Head of caudate nucleus (tissue), 42 donors: ENCODE data around the gene TRRAP.
"Not testable (repeated sequence)": the region's sequence is repeated elsewhere in the genome, so short reads cannot be mapped to it uniquely, and the experiment has no call there.

Source experiments
- DNase-seq, 42 donors: peaks; one replicate each; pipeline versions ENCODE4 v3.0.0 to v3.0.0-alpha.2; 2020 to 2021; ENCODE audit warnings: mixed read lengths in 7 of 42
- intact Hi-C: fragments of 100-400 bp; cut with DNase I; formaldehyde crosslinking; loops from one replicate; pipeline ENCODE4 v1.15.0; 2022

TRRAP gene

DNA sequence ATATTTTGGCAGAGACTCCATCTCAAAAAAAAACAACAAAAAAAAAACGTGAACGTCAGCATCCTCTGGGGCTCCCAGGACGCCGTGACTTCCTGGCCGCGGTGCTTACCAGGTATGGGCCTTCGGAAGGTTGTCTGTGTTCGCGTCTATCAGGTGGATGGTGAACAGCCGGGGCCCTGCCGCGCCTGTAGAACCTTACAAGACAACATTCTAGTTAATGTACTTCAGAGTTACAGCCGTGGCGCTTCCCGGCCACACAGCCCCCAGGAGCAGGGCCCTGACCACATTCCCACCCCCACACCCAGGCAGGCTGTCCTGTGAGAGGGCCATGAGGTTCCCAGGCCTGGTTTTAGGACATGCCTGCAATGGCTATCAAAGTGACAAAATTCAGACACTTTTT, 154.6 kb downstream of the TRRAP start:
- peak in 2 of 42 donors; percentile 35 to 43 for DNase-seq
- intact Hi-C loops = no loop called here

- peak in 2 of 42 donors; percentile 31 to 36 for DNase-seq
- intact Hi-C loops = no loop called here
Measured at GRCh38 chr7:99033765-99034164, 155.4 kb downstream of the TRRAP start.

- intact Hi-C loops = no loop called here
- DNase-seq = peak in 2 of 42 donors; percentile 15 to 28
Measured at GRCh38 chr7:99034932-99035722, 156.8 kb downstream of the TRRAP start.

DNA sequence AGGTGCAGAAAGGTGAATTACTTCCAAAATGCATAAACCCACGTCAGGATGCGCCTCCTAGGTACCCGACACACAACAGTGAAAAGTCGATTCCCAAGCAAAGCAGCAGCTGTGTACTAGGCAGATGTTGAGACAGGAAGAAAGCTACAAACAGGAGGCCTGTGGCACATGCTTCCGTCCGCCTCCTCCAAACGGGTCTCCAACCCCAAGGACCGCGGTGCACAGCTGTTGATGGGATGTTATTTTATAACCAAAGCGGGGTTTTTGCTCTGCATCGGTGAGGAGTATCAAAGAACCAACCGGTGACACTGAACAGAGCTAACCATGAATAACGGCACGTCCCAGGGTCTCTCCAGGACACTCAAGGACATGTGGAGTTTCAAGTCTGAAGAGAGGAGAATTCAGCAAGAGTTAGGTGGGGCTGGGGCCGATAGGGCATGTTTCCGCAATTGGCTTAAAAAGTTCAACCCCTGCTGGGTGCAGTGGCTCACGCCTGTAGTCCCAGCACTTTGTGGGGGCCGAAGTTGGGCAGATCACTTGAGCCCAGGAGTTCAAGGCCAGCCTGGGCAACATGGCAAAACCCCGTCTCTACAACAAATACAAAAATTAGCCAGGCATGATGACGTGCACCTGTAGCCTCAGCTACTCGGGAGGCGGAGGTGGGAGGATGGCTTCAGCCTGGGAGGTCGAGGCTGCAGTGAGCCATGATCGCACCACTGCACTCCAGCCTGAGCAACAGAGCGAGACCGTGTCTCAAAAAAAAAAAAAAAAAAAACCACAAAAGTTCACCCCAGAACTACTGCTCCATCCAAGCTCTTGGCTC, 157.6 kb downstream of the TRRAP start:
- intact Hi-C loops = no loop called here
- peak in 2 of 42 donors; percentile 41 to 42 for DNase-seq

DNA sequence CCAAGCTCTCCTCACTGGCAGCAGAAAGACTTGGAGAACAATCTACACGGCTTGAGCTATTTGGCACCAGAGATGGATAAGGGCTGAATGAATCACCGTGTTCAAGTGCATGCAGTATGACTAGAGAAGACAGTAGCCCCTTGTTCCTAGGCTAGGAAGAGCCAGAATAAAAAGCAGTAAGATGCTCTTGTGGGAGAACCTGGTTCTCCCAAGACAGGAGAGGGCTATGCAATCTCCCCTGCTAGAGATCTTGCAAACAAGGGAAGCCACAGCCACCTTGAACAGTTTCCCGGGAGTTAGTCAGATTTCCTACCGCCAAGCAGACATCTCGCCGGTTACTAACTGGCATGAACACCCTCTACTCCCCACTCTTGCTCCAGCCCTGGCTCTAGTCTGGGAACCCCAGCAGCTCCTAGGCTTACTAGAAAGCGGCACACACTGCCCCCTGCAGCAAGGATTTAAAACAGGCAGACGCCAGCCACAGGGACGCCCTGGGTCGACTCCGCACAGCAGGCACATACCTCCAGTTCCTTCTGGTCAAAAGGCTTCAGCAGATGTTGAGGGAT, 158.3 kb downstream of the TRRAP start:
- intact Hi-C loops = no loop called here
- DNase-seq = peak; percentile 30 to 88 (median 73)

- intact Hi-C loops = no loop called here
- DNase-seq = peak in 3 of 42 donors; percentile 34 to 41 (median 38)
Measured at GRCh38 chr7:99037327-99037940, 159.1 kb downstream of the TRRAP start.

DNA sequence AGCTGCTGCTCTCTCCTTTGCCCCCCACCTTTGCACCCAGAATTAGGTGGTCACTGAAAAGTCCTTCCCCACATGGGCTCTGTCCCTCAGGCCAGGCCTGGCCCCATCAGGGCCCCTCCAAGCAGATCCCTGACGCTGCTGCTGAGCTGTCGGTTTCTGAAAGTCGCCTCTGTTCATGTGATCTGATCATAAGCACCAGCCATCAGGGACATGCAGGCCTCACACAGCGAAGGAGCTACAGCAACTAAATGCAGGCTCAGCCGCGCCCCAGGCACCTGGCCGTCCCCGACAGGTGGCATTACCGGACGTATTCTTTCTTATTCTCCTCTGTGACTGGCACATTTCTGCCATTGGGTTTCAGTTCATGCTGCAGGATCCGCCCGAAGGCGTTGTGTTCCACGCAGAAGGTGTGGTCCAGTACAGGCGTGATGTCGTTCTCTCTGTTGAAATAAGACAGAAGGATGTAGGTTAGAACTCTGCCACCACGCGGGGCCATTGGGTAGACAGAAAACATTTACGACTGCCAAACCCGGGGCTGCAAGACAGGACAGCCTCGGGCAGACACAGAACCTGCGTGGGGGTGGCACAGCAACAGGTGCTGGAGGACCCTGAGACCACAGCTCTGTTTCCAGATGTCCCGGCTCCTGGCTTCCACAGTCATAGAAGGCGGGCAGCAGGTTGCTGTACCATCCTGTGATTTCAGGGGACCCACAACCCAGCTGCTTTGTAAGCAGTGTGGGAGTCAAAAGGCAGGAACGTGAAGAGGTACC, 159.9 kb downstream of the TRRAP start:
- intact Hi-C loops = no loop called here
- peak in 3 of 42 donors; percentile 24 to 39 (median 36) for DNase-seq

DNA sequence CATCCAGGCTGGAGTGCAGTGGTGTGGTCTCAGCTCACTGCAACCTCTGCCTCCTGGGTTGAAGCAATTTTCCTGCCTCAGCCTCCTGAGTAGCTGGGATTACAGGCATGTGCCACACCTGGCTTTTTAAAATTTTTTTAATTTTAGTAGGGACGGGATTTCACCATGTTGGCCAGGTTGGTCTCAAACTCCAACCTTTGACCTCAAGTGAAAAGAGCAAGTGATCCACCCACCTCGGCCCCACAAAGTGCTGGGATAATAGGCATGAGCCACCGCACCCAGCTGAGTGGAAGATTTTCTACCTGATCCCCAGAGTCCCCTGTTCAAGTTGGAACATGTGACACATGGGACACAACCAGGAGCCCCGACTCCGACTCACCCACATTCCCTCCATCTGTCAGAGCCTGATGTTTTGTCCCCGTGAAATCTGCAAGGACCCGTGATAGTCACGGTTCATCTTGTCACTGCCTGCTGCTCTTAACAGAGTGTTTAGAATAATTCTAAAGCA, 161.1 kb downstream of the TRRAP start:
- intact Hi-C loops = no loop called here

GRCh38 chr7:99040104-99040958, 162.0 kb downstream of the TRRAP start:
- intact Hi-C loops = loop anchor here (2.0 to 5.0 kb wide), 2 partner anchors 102 to 272 kb away; partner anchors contain the start of gene SMURF1

More for the DNA sequence above, 161.1 kb downstream of the TRRAP start:
- peak in 2 of 42 donors; percentile 33 to 38 for DNase-seq

GRCh38 chr7:99041526-99041925, 163.2 kb downstream of the TRRAP start:
- DNase-seq = peak in 4 of 42 donors; percentile 22 to 52 (median 44)
- intact Hi-C loops = loop anchor here (2.0 to 5.0 kb wide), 2 partner anchors 101 to 271 kb away; partner anchors contain the start of gene SMURF1

More at GRCh38 chr7:99040104-99040958, 162.0 kb downstream of the TRRAP start:
- peak; percentile 68 to 96 (median 86) for DNase-seq

DNA sequence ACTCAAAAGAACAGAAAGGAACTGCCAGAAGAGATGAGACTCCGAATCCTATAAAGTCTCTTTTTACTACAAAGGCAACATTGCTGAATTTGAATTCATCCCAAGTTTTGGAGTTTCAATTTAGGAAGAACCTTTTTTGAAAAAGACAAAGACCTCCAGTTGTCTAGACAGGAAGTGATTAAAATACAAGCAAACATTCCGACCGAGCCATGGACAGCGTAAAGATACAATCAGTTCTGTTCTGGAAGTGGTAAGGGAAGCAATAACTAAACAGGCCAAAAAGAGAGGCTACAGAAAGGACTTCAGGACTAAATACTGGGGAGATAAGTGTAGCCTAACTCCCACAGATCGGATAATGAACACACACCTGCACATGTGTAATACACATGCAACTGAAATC, 164.6 kb downstream of the TRRAP start:
- intact Hi-C loops = loop anchor here (5.0 kb wide), 1 partner anchor 99 kb away; the partner anchor contains the start of gene SMURF1
- peak in 1 of 42 donors; percentile 40 for DNase-seq

DNA sequence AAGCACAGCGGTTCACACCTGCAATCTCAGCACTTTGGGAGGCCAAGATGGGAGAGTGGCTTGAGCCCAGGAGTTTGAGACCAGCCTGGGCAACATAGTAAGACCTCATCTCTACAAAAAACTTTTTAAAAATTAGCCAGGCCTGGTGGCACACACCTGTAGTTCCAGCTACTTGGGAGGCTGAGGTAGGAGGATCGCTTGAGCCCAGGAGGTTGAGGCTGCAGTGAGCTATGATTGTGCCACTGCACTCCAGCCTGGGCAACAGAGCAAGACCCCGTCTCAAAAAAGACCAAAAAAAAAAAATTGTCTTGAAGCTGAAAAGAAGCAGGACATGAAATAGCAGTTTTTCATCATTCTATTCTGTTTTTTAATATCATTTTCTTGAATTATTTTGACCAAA, 166.5 kb downstream of the TRRAP start:
- peak in 1 of 42 donors; percentile 39 for DNase-seq
- intact Hi-C loops = loop anchor here (5.0 kb wide), 1 partner anchor 97 kb away; the partner anchor contains the start of gene SMURF1

GRCh38 chr7:99046262-99046661, 167.9 kb downstream of the TRRAP start:
- peak in 1 of 42 donors; percentile 14 for DNase-seq
- intact Hi-C loops = not testable (repeated sequence)

- intact Hi-C loops = no loop called here
- peak in 1 of 42 donors; percentile 37 for DNase-seq
Measured at GRCh38 chr7:99046722-99047121, 168.4 kb downstream of the TRRAP start.

DNA sequence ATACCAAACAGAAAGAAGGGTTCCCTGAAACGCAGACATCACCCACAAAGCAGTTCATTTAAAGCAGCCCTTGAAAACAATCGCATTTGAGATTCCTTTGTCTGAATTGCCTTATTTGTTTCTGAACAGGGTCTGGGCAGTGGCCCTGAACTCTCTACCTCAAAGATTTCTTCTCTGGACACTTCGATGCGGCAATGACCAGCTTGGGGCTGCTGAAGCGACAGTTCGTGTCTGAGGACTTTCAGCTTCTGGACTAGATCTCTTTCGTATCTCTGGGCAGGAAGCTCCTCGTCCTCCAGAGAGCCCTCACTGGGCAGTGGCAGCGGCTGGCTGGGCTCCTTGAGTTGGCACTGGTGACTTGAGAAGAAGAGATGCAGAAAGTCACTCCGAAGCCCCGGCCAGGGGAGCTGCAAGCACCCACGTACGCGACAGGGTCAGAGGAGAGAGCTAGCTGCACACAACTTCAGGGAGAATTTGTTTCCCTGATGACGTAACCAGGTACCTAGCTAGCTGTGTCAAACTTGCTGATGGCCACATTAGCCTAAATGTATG, 169.3 kb downstream of the TRRAP start:
- intact Hi-C loops = no loop called here
- peak in 1 of 42 donors; percentile 41 for DNase-seq

DNA sequence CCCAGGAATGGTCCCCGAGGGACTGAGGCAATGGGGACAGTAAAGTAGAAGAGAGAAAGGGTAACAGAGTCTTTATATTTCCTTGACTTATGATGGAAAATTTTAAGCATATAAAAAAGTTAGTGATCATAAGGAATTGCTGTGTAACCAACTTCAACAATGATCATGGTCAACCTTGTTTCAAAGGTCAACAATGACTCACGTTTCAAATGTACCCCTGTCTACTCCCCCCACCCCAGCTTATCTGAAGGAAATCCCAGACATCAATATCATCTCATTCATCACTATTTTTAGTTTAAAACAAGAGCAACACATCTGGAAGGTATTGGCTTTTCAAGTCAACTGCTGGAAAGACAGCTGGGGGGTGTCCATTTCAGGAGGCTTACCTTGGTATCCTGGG, 172.6 kb downstream of the TRRAP start:
- intact Hi-C loops = no loop called here

DNA sequence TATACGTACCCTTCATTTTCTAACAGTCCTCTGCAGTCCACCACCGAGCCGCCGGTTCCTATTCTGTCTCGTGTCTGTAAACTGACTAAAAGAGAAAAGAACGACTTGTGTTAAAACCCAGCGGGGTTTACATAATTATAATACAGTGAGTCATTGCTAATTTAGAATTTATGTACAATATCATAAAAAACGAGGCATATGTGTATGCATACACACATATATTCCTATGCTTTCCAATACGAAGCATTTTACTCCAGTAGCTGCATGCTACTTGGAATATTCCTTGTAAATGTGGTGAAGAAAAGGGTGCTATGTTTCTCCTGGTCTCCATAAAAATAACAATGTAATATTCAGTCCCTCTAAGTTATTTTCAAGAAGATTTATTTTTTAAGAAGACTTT, 176.4 kb downstream of the TRRAP start:
- DNase-seq = peak in 1 of 42 donors; percentile 33
- intact Hi-C loops = no loop called here

More for the DNA sequence above, 172.6 kb downstream of the TRRAP start:
- no peak for DNase-seq
